Posterior vena cava (tissue), 2 donors: ENCODE results near the gene ELMOD3. TPM values are rescaled to one million over a fixed set of nuclear protein-coding genes. Genes with fewer than 3 reads are reported as not detected.
"Not testable (repeated sequence)": the region's sequence is repeated elsewhere in the genome, so short reads cannot be mapped to it uniquely, and the experiment has no call there.

Experiments
- DNase-seq: peaks from one replicate; pipeline ENCODE4 v3.0.0-alpha.2; 2020; ENCODE audit warnings: low spot score
- intact Hi-C, 2 donors: fragments of 100-400 bp; cut with DNase I; formaldehyde crosslinking; loops; one replicate each; pipeline versions ENCODE4 v1.14.1 to v1.14.2; 2022 to 2023
- total RNA-seq, 2 donors: library from RNA; stranded (reverse); fragmentation: NEBNext Ultra II Directional; extraction: Animal tissue kit (Norgen Biotek cat#: 25700); gene quantifications; one replicate each; pipeline ENCODE4 v1.2.1, GENCODE V29; 2021
- donor health status: DM: yes; HTN: yes; CAD: no.
- donor health status: DM: yes; HTN: yes; CAD: no.

Gene ELMOD3
- total RNA-seq, 2 donors from 2014 or later = 11.2 to 13.1 TPM

DNA sequence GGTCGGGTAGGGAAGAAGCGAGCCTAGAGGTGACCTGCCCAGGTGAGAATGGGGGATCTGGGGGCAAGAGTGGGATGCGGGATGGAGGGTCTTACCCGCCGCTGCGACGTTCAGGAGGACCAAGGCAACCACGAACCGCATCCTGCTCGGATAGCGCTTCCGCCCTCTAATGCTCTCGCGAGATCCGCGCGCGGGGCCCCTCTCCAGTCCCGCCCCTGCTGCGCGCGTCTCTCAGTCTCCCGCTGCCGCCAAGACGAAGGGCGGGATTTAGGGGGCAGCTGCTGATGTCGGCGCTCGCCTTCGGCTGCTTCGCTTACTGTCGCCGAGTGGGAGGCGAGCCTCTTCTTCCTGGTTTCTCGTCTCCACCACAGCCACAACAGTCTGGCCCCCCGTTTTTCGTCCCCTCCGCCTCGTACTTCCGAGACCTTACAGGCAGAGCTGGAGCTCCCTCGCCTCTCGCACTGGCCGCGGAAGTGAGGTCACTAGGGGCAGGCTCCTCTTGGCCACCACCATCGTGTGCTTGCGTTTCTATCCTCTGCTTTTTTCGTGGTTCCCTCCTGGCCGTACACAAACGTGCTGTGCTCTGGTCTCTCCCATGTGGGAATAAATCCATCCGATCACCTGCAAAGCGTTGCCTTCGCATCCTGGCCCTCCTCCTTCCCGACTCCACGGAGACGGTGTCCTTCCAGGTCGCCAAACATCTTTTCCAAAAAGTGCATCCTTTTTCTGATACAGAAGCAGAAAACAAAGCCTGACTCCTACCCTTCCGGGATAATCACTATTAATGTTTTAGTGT, 26.5 kb upstream of the ELMOD3 start, which contains the start of gene TGOLN2:
TSS of gene TGOLN2 (minus strand) at position 168 of the 796 bp plus-strand sequence. CDS start at position 141, 27 bp downstream.
- peak; percentile 98 for DNase-seq
- intact Hi-C loops = no loop called here

DNA sequence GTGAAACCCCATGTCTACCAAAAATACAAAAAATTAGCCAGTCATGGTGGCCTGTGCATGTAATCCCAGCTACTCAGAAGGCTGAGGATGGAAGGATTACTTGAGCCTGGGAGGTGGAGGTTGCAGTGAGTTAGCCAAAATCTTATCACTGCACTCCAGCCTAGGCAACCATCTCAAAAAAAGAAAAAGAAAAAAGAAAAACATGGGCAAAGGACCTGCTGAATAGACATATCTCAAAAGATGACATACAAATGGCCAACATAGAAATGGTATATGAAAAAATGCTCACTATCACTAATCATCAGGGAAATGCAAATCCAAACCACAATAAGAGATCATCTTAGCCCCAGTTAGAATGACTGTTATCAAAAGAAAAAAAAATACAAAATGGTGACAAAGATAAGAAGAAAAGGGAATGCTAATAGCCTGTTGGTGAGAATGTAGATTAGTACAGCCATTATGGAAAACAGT, 25.4 kb upstream of the ELMOD3 start:
- intact Hi-C loops = no loop called here
- no peak for DNase-seq

DNA sequence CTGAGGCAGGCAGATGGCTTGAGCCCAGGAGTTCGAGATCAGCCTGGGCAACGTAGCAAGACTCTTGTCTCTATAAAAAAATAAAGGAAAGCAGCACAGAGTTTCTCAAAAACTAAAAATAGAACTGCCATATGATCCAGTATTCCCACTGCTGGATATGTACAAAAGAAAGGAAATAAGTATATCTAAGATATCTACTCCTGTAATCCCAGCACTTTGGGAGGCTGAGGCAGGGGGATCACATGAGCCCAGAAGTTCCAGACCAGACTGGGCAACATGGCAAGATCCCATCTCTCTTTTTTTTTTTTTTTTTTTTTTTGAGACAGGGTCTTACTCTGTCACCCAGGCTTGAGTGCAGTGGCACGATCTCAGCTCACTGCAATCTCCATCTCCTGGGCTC, 24.9 kb upstream of the ELMOD3 start:
- intact Hi-C loops, DNase-seq: not testable (repeated sequence)

DNA sequence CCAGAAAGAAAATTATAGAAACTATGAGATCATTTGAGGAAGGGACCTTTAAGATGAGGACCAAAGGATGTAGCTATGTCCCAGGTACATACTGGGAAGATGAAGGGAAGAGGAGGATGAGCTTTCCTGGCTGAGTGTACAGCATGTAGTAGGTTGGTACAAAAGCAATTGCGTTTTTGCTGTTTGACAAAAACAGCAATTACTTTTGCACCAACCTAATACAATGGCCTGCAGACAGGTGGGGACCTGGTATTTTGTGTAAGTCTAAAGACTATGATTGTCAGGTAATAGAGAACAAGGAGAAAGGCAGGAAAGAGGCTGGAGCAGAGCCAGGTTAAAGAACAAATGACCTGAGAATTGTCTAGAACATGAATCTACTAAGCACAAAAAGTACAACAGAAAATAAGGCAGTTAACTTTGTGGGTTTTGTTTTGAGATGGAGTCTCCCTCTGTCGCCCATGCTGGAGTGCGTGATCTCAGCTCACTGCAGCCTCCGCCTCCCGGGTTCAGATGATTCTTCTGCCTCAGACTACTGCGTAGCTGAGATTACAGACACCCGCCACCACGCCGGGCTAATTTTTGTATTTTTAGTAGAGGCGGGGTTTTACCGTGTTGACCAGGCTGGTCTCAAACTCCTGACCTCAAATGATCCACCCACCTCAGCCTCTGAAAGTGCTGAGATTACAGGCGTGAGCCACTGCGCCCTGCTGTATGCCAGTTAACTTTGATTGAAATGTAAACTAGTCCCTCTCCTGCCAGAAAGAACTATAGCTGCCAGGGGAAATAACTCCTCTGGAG, 23.5 kb upstream of the ELMOD3 start:
- DNase-seq = peak; percentile 37
- intact Hi-C loops = no loop called here

DNA sequence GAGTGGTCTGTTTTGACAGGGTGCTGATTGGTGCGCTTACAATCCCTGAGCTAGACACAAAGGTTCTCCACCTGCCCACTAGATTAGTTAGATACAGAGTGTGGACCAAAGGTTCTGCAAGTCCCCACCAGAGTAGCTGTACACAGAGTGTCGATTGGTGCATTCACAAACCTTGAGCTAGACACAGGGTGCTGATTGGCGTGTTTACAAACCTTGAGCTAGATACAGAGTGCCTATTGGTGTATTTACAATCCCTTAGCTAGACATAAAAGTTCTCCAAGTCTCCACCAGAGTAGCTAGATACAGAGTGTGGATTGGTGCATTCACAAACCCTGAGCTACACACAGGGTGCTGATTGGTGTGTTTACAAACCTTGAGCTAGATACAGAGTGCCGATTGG, 20.7 kb upstream of the ELMOD3 start:
- DNase-seq, intact Hi-C loops: not testable (repeated sequence)

DNA sequence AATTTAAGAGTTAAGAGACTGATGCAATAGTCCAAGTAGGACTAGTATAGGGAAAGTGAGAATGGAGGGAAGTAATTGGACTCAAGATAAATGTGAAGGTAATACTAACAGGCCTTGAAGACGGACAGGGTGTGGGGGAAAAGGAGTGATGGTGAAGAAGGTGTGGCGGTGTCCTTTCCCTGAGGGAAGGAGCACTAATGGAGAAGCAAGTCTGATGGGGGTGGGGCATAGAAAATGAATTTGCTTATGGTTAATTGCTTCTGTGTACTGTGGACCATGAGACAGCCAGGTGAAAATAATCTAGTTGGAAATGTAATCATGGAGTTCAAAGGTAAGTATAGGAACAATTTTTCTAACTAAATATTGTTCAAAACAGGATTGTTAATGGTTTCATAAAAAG, 19.6 kb upstream of the ELMOD3 start:
- DNase-seq = no peak
- intact Hi-C loops = no loop called here

DNA sequence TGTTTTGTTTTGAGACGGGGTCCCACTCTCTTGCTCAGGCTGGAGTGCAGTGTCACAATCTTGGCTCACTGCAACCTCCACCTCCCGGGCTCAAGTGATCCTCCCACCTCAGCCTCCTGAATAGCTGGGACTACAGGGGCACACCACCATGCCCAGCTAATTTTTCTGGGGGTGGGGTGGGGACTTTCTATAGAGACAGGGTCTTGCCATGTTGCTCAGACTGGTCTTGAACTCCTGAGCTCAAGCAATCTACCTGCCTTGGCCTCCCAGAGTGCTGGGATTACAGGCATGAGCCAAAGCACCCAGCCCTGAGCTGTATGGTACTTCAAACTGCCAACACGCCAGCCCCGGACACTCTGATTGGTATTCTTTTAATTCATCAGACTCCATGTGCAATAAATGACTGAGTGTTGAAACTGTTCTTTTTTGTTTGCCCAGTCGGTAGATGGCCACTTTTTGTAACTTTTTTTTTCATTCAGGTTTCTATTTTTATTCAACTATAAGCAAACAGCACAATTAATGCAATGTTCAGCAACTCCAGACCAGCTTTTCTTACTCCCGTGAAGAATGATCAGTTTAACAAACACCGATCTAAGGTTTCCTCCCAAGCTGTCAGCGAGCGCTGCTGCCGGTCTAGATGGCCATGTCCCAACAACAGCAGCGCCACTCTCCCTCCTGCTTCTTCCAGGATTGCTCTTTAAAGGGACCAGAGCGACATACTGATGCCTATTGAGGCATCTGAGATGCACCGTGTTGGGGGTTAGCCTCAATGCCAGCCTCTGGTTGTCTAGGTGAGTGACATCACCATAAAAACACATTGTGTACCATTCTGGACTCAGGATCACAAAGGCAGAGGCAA, 14.3 kb upstream of the ELMOD3 start:
- no peak for DNase-seq
- intact Hi-C loops = no loop called here

DNA sequence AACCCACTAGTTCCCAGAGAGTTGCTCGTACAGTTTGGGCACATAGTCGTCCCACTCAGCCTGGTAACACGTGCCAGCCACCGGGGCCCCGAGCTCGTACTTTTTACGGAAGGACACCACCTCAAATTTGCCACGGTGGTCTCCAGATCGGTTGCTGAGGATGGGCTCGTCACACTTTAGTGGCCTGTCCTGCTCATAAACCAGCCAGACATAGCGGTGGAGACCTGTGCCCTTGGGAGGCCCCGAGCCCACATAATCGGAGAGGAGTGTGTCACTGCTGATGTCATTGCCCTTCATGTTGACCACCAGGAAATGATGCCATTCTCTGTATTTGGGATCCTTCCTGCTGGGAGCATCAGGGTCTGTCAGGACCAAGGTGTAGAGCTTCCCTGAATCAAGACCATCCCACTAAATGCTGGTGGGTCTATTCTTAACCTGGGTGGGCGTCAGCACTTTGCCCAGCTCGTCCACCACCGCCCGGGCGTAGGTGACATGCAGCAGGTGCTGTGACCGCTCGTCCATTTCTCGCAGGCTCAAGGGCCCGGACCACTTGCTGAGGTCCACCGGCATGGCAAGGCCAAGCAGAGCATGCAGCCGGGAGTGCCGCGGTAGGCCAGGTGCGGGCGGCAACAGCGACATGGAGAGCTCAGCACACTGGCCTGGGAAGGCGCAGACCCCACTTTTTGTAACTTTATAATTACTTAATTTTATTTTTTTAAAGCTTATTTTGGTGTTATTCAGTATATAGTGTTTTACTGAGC, 13.1 kb upstream of the ELMOD3 start:
- no peak for DNase-seq
- intact Hi-C loops = no loop called here

DNA sequence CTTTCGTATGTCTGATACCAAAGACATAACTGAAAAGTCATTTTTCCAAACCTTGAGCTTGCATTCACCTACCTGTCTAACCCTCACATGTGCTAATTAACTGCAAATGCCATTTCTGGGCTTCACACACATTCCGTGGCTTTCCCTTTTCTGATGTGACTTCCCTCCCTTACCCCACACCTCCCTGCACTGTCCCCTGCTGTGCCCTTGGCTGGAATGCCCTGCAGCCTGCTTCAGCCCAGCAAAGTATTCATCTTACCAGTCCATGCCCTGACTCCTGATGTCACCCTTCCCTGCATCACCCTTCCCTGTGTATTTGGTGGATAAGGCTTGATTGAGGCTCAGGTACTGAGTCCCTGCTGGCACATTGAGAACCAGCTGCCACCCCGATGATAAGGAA, 12.4 kb upstream of the ELMOD3 start:
- intact Hi-C loops = no loop called here
- DNase-seq = no peak

DNA sequence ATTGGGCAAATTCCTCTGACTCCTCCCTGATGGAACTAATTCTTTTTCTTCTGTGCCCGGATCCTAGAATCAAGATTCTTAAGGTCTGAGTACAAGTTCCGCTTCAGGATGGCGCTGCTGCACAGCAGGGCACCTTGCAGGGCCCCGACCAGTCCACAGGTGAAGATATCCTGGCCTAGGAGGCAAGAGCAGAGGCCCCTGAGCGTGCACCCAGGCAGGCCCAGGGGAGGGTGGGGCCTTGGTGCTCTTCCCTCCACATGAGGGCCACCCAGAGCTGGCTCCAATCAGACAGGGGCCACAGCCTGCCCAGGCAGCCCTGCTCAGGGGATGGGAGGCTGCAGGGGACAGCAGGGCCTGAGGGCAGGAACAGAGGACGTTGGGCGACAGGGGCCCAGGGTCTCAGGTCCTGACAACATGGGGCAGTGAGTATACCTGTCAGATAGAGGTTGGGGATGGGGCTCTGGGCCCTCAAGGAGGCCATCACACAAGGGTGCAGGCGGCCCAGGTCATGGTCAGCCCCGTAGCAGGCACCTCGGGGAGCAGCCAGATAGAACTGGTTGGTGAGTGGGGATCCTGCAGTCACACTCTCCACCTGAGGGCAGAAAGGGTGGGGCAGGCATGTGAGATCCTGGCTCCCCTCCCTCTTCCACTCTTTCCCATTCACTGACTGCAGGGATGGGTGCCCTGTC, 11.2 kb upstream of the ELMOD3 start:
- DNase-seq, intact Hi-C loops: not testable (repeated sequence)

DNA sequence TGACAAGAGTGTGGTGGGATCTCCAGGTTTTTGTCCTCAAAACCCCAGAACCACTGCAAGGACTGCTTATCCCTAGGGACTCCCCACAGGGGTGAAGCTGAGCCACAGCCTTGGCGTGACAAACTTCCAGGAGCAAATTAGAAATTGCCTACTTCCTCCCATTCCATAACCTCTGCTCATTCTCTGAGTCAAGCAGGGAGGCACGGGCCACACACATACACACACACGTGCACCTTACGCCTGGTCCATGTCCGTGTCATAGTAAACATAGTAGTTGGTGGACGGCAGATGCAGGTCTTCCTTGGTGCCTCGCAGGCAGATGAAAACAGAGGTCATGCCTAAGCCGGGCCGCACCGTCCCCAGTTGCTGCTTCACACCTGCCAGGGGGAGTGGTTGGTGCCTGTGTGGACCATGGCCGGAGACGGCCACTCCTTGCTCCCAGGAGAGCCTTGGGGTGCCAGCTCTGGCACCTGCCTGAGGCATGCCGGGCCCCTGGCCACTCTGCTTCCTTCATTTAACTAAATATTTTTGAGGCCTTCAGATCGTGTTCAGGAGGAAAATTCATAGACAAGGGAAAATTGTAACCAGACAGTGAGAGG, 10.1 kb upstream of the ELMOD3 start:
- intact Hi-C loops = no loop called here
- DNase-seq = no peak

DNA sequence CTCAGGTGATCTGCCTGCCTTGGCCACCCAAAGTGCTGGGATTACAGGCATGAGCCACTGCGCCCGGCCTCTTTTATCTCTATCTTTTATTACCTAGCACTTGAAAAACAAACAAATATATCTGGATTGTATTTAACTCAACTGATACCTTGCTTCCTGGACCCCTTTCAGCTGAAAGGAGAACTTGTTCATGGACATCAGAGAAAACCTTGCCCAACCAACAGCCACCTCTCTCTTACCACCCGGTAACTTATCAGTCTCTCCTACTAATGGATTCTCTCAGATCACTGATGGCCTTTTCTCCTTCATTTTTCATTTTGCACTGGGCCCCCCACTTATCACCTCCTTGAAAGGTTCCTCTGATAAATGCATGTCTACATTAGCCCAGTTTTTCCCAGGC, 7.0 kb upstream of the ELMOD3 start:
- no peak for DNase-seq
- intact Hi-C loops = no loop called here

DNA sequence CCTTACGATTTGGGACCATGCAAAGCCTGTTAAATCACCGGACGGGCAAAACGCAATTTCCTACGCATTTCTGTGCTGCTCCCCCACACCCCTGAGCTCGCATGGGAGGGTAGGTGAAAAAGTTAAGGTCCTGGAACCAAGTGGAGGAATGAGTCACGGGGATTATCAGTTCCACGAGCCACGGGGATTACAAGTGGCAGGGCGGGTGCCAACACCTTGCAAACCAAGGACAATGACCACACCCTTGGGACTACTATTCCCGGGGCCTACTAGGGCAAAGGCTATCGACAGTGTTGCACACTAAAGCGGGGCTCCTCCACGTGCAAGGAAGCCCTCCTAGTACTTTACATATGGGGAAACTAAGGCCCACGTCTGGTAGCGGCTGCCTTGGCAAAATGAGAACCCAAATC, 688 bp upstream of the ELMOD3 start:
- intact Hi-C loops = no loop called here
- no peak for DNase-seq

DNA sequence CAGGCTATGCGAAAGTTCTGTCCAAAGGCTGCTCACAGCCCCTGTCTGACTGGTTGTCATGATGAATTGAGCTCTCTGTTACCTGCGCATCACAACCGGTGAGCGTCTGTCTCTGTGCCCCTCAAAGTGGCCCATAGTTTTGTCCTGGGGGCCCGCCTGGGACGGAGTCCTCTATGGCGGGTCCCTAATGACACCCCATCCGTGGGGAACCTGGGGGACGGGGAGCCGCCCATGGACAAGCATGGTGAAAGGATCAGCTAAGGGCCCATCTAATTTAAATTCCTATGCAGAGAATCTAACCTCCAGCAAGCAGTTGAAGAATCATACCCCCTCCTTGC, 473 bp downstream of the ELMOD3 start:
- no peak for DNase-seq
- intact Hi-C loops = no loop called here

DNA sequence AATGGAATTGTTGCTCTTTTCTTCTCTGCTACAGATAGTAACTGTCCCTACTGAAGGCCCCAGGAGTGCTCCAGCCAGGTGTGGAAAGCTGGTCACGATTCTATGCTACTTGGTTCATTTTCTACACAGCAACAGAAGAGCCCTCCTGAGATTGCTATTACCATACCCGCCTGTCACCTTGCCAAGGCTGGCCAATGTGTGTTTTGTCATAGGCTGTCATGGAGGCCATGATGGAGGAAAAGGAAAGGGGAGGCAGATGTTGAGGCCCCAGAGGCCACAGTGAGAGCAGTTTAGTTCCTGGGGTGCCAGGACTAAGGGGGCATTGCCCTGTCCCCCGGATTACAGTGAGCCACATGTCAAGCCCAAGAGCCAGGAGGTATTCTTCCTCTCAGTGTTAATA, 952 bp downstream of the ELMOD3 start:
- intact Hi-C loops = no loop called here

DNA sequence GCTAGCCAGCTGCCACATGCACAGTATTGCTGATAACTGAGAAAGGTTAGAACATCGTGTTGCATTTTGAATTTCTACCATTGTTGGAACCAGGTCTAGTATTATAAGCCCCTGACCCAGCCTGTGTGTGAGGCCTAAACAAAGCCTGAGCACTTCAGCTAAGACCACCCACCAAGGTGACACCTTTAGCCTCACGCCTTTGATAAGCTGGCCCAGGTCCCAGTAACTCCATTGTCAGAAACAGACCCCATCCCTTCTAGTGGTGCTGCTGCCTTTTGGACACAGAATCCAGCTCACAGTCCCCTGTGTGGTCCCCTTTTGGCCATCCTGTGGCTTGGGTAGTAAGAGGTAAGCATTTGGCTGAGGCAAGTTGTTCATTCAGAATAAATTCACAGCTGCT, 1.6 kb downstream of the ELMOD3 start:
- intact Hi-C loops = no loop called here
- no peak for DNase-seq

More for the DNA sequence above, 952 bp downstream of the ELMOD3 start:
- DNase-seq = no peak

DNA sequence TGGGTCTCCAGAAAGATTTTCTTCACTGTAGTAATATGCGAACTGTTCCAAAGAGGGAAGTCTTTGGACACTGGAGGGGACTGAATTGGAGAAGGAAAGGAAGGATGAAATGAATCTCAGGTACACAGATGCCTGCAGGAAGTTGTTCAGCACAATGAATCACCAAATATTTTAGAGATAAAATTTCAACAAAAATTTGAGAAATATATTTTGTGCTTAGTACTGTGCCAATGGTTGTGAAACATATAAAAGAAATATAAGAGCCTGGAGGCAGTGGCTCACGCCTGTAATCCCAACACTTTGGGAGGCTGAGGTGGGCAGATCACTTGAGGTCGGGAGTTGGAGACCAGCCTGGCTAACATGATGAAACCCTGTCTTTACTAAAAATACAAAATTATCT, 3.2 kb downstream of the ELMOD3 start:
- intact Hi-C loops = no loop called here
- DNase-seq = no peak
